CD14-positive monocyte (primary cell): ENCODE data around the gene SPATA6L. TPM values are rescaled to one million over a fixed set of nuclear protein-coding genes. Genes with fewer than 3 reads are reported as not detected.

ENCODE experiments used
- DNase-seq, 3 donors: peaks; one replicate each; pipeline ENCODE4 v3.0.0-alpha.2; 2011 to 2022
- H2AFZ ChIP-seq: 2 replicates; pipeline ENCODE4 v1.6.0; 2012; ENCODE audit warnings: mild to moderate bottlenecking, low read depth, low read length, inconsistent platforms; ENCODE audit not compliant: insufficient read depth, poor library complexity, severe bottlenecking
- H3K27ac ChIP-seq, 2 donors: 1 replicate in 1 of 2; 2 replicates in 1 of 2; pipeline ENCODE4 v1.5.1; 2012 to 2013; ENCODE audit warnings: low read length in 2 of 2, control low read depth in 1 of 2, inconsistent platforms in 1 of 2, low read depth in 1 of 2, mild to moderate bottlenecking in 1 of 2
- H3K27me3 ChIP-seq, 2 donors: one replicate each; pipeline versions ENCODE4 v1.6.0 to v1.6.1; 2011 to 2013; ENCODE audit warnings: low read length in 2 of 2; ENCODE audit not compliant: control insufficient read depth in 2 of 2, insufficient read depth in 2 of 2
- H3K36me3 ChIP-seq, 2 donors: replicated peaks in 1 of 2; 1 replicate in 1 of 2; 2 replicates in 1 of 2; pipeline versions ENCODE4 v1.5.1 to v1.6.1; 2012 to 2013; ENCODE audit warnings: low read length in 2 of 2, control low read depth in 1 of 2, inconsistent platforms in 1 of 2, mild to moderate bottlenecking in 1 of 2; ENCODE audit not compliant: insufficient read depth in 2 of 2, control insufficient read depth in 1 of 2
- H3K4me1 ChIP-seq, 2 donors: 1 replicate in 1 of 2; 2 replicates in 1 of 2; pipeline versions ENCODE4 v1.5.1 to v1.6.1; 2012 to 2013; ENCODE audit warnings: low read length in 2 of 2, control low read depth in 1 of 2, inconsistent platforms in 1 of 2, mild to moderate bottlenecking in 1 of 2, moderate library complexity in 1 of 2; ENCODE audit not compliant: insufficient read depth in 2 of 2, control insufficient read depth in 1 of 2
- H3K4me2 ChIP-seq: replicated peaks from 2 replicates; pipeline ENCODE3; 2012; ENCODE audit warnings: low read length, moderate library complexity, mild to moderate bottlenecking; ENCODE audit not compliant: poor library complexity, severe bottlenecking; ENCODE audit errors: extremely low read depth
- H3K4me3 ChIP-seq, 3 experiments: fragments of 200-600 bp in 1 of 3; sonication (generic) in 1 of 3; replicated peaks in 1 of 3; 1 replicate in 2 of 3; 2 replicates in 1 of 3; pipeline ENCODE4 v1.5.1; 2011 to 2013; ENCODE audit warnings: low read length in 3 of 3, mild to moderate bottlenecking in 3 of 3, control low read depth in 2 of 3, low read depth in 2 of 3, inconsistent platforms in 1 of 3, moderate library complexity in 1 of 3
- H3K79me2 ChIP-seq: 2 replicates; pipeline ENCODE4 v1.6.0; 2012; ENCODE audit warnings: mild to moderate bottlenecking, control low read depth, inconsistent platforms, low read length, moderate library complexity; ENCODE audit not compliant: insufficient read depth
- H3K9ac ChIP-seq: 2 replicates; pipeline ENCODE4 v1.6.0; 2017; ENCODE audit warnings: low read length, mild to moderate bottlenecking; ENCODE audit not compliant: insufficient read depth, poor library complexity, severe bottlenecking
- H3K9me3 ChIP-seq, 2 donors: replicated peaks in 1 of 2; 1 replicate in 1 of 2; 2 replicates in 1 of 2; pipeline versions ENCODE4 v1.5.1 to v1.6.1; 2012 to 2013; ENCODE audit warnings: low read length in 2 of 2, control low read depth in 1 of 2; ENCODE audit not compliant: control insufficient read depth in 1 of 2, insufficient read depth in 1 of 2
- H4K20me1 ChIP-seq: 2 replicates; pipeline ENCODE4 v1.6.0; 2012; ENCODE audit warnings: mild to moderate bottlenecking, low read length, control low read depth, moderate library complexity; ENCODE audit not compliant: insufficient read depth
- H3K27ac Mint-ChIP-seq, 7 donors: one replicate each; pipeline ENCODE4 v1.8.0; 2020; ENCODE audit warnings: mild to moderate bottlenecking in 7 of 7, mixed read lengths in 7 of 7, moderate library complexity in 6 of 7, inconsistent platforms in 2 of 7
- H3K27me3 Mint-ChIP-seq, 3 donors: one replicate each; pipeline ENCODE4 v1.8.0; 2021 to 2022; ENCODE audit warnings: low read depth in 3 of 3, mild to moderate bottlenecking in 3 of 3, mixed read lengths in 3 of 3, moderate library complexity in 3 of 3, inconsistent platforms in 1 of 3
- H3K36me3 Mint-ChIP-seq, 2 donors: one replicate each; pipeline ENCODE4 v1.8.0; 2020; ENCODE audit warnings: mixed read lengths in 2 of 2, inconsistent platforms in 1 of 2, mild to moderate bottlenecking in 1 of 2
- H3K4me1 Mint-ChIP-seq: one replicate; pipeline ENCODE4 v1.8.0; 2020; ENCODE audit warnings: mild to moderate bottlenecking, mixed read lengths
- H3K4me3 Mint-ChIP-seq, 2 donors: one replicate each; pipeline ENCODE4 v1.8.0; 2020; ENCODE audit warnings: mild to moderate bottlenecking in 2 of 2, mixed read lengths in 2 of 2, moderate library complexity in 1 of 2
- H3K9me3 Mint-ChIP-seq, 7 donors: one replicate each; pipeline ENCODE4 v1.8.0; 2020 to 2022; ENCODE audit warnings: mixed read lengths in 7 of 7, mild to moderate bottlenecking in 6 of 7, moderate library complexity in 6 of 7, inconsistent platforms in 2 of 7
- WGBS: methylation state at CpG from one replicate; pipeline ENCODE4 v1.1.5; 2013; ENCODE audit warnings: missing lambda C conversion rate; ENCODE audit not compliant: insufficient coverage; 5-methylcytosine and 5-hydroxymethylcytosine counted together
- intact Hi-C, 2 donors: fragments of 100-400 bp; cut with micrococcal nuclease; formaldehyde crosslinking; loops; one replicate each; pipeline versions ENCODE4 v1.15.0 to v1.15.1; 2023
- polyA plus RNA-seq, 3 donors: library from polyadenylated mRNA; depleted of rRNA in 1 of 3; unstranded in 2 of 3; stranded (reverse) in 1 of 3; fragments of 300-500 nt in 2 of 3; fragments of >200 nt in 1 of 3; fragmentation: Illumina TruSeq in 2 of 3; gene quantifications; 1 replicate in 2 of 3; 2 replicates in 1 of 3; pipeline ENCODE4 v1.2.3, GENCODE V29; 2012 to 2021
- TF ChIP-seq, protein P1 (sequence below): fragments of 200-600 bp; IDR thresholded peaks from one replicate; pipeline ENCODE4 v1.8.0; 2022; ENCODE audit warnings: antibody characterized with exemption, mild to moderate bottlenecking

The SPATA6L gene
- polyA plus RNA-seq, 3 donors, result not detected

DNA sequence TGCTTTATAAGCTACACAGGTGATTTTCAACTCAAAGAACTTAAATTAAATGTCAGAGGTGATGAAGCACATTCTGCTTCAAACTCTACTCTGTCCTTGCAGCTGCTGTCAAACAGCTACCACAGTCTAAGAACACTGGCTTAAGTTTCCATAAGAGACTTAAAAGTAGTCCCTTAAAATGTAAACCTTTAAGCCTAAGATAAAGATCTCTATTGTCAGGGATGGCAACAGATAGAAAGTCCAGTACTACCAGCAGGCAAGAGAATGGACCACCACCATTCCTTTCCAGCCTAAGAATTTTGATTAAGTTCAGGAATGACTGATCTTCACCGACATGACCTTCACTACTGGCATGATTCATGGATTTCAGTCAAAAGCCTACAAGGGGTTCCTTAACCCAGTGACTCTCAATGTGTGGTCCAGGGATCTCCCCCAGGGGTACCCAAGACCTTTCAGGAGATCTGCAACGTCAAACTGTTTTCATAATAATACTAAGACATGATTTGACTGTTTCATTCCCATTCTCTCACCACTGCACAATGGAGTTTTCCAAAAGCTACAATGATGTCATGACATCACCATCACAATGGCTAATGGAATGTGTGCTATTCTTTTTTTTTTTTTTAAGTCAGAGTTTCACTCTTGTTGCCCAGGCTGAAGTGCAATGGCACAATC lies 45.3 kb downstream of the SPATA6L start:
- Histone ChIP-seq H3K79me2 (no peaks in the 10 kb centered on the region), H3K27me3 (no peaks in the 10 kb centered on the region), H3K9ac (no peak overlapping the region), H3K4me3 (no peak overlapping the region), H2AFZ (no peak overlapping the region), H3K36me3 (no peaks in the 10 kb centered on the region), H3K4me2 (no peak overlapping the region), H3K27ac (no peak overlapping the region), H3K9me3 (no peaks in the 10 kb centered on the region), H4K20me1 (no peaks in the 10 kb centered on the region), H3K4me1 (no peaks in the 10 kb centered on the region)
- H3K27ac Mint-ChIP-seq, result no peak overlapping the region
- H3K4me1 Mint-ChIP-seq, result peaks cover 5% of the 10 kb centered on the region
- peaks cover 8 to 16% (median 11%) of the 10 kb centered on the region in 3 donors for H3K27me3 Mint-ChIP-seq
- TF ChIP-seq, protein P1, sequence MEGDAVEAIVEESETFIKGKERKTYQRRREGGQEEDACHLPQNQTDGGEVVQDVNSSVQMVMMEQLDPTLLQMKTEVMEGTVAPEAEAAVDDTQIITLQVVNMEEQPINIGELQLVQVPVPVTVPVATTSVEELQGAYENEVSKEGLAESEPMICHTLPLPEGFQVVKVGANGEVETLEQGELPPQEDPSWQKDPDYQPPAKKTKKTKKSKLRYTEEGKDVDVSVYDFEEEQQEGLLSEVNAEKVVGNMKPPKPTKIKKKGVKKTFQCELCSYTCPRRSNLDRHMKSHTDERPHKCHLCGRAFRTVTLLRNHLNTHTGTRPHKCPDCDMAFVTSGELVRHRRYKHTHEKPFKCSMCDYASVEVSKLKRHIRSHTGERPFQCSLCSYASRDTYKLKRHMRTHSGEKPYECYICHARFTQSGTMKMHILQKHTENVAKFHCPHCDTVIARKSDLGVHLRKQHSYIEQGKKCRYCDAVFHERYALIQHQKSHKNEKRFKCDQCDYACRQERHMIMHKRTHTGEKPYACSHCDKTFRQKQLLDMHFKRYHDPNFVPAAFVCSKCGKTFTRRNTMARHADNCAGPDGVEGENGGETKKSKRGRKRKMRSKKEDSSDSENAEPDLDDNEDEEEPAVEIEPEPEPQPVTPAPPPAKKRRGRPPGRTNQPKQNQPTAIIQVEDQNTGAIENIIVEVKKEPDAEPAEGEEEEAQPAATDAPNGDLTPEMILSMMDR, result no peak
- H3K9me3 Mint-ChIP-seq, result peaks cover 0 to 1% (median 0%) of the 10 kb centered on the region in 7 donors
- 86% methylated on average over 1 of the region's 2 CpGs for WGBS
- H3K4me3 Mint-ChIP-seq, result no peak overlapping the region
- intact Hi-C loops, result no loop called here
- no peaks in the 10 kb centered on the region for H3K36me3 Mint-ChIP-seq
- no peak for DNase-seq

DNA sequence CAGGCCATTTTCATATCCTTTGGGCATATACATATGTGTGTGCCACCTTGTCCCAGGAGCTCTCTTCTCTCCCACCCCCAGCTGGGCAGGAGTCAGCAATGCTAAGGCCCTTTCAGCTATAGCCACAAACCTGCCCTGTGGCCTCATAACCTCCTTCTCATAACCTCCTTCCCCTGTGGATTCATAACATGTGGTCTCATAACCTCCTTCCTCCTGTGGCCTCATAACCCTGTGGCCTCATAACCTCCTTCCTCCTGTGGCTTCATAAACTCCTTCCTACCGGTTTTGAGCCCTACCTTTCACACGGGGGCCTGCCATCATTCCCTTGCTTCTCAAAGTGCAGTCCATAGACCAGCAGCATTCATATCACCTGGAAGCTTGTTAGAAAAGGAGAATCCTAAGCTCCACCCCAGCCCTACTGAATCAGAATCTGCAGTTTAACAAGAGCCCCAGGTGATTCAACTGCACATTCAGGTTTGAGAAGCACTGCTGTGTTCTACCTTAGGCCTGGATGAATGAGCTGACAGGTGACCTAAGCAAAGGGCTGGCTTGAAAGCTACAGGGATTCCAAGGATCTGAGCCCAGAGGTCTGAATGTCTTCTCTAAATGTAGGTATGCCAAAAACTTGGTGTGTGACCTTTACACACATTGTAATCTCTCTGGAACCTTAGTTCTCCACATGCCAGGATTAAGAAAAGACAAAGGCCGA lies 46.1 kb downstream of the SPATA6L start:
- Histone ChIP-seq H3K79me2 (no peaks in the 10 kb centered on the region), H3K27me3 (no peaks in the 10 kb centered on the region), H3K36me3 (no peaks in the 10 kb centered on the region), H3K9ac (no peak overlapping the region), H3K4me1 (no peaks in the 10 kb centered on the region), H3K27ac (no peak overlapping the region), H3K4me2 (no peak overlapping the region), H4K20me1 (no peaks in the 10 kb centered on the region), H3K9me3 (no peaks in the 10 kb centered on the region), H3K4me3 (no peak overlapping the region), H2AFZ (no peak overlapping the region)
- TF ChIP-seq, protein P1, result no peak
- Mint-ChIP-seq H3K36me3 (no peaks in the 10 kb centered on the region), H3K4me3 (no peak overlapping the region), H3K27me3 (peaks cover 8 to 16% (median 10%) of the 10 kb centered on the region in 3 donors), H3K4me1 (peaks cover 5% of the 10 kb centered on the region), H3K9me3 (peaks cover 0 to 1% (median 0%) of the 10 kb centered on the region in 7 donors), H3K27ac (no peak overlapping the region)
- intact Hi-C loops, result no loop called here
- WGBS, result 0% methylated on average over 2 of the region's 3 CpGs
- DNase-seq, result no peak
